Measurements from ENCODE around the gene INSYN2A. TPM values are rescaled to one million over a fixed set of nuclear protein-coding genes. Genes with fewer than 3 reads are reported as not detected.

Gene INSYN2A
- total RNA-seq, result 22.6 TPM

GRCh38 chr10:127196282-127197153, at the start of gene INSYN2A:
TSS of gene INSYN2A (minus strand) at chr10:127196591. CDS start at chr10:127176395, 20,196 bp downstream.

